ENCODE results near the gene LETM1.

GRCh38 chr4:1902243-1902642 is 46.3 kb upstream of the LETM1 start:
- TF ChIP-seq EZH2 (IDR thresholded peaks at IDR 0.05; ENCODE audit: low read length) (no peak), CTCF (optimal IDR thresholded peaks at IDR 0.05 in 1 of 3, IDR thresholded peaks at IDR 0.05 in 1 of 3, conservative IDR thresholded peaks at IDR 0.05 in 1 of 3; ENCODE audit: extremely low read depth in 1 of 3, insufficient read depth in 2 of 3, low read length in 3 of 3) (no peak)

Measured in keratinocyte (primary cell).